Inferior parietal cortex (tissue), 1 donor: ENCODE results near the gene CYCS.

Experiments used
- DNase-seq: peaks from one replicate; pipeline ENCODE4 v3.0.0-alpha.2; 2016; ENCODE audit errors: extremely low spot score

The CYCS gene

GRCh38 chr7:25125137-25125946 lies at the start of gene CYCS:
Gene CYCS, minus strand, starts transcription at chr7:25125260. Its CDS starts 1,141 bp downstream, at chr7:25124119.
- peak; percentile 100 for DNase-seq

GRCh38 chr7:25173184-25173583 lies 48.1 kb upstream of the CYCS start:
- no peak for DNase-seq

GRCh38 chr7:25171516-25171915 lies 46.5 kb upstream of the CYCS start:
- no peak for DNase-seq

- no peak for DNase-seq
Measured at GRCh38 chr7:25171071-25171470, 46.0 kb upstream of the CYCS start.

DNA sequence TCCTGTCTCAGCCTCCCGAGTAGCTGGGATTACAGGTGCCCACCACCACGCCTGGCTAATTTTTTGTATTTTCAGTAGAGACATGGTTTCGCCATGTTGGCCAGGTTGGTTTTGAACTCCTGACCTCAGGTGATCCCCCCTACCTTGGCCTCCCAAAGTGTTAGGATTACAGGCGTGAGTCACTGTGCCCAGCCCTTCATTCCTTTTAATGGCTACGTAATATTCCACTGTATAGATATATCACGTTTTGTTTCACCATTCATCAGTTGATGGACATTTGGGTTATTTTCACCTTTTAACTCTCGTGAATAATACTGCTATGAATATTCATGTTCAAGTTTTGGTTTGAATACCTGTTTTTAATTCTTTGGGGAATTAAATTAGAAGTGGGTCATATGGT lies 44.6 kb upstream of the CYCS start:
- no peak for DNase-seq

DNA sequence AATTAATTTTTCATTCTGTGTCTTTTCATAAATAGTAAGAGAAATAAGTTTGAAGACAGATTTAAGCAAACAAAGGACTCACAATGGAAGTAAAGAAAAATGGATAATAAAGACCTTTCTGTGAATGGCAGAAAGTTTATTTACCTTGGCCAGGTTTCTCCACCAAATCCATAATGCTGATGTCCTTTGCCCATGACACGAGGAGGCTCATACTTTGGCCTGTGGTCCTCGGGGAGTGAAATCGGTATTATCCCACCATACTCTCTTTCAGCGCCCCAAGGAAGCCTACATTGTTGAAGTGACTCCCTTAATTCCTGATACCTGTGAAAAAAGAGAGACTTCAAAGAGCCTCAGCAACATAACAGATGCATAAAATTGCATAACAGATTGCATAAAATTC lies 43.1 kb upstream of the CYCS start:
- DNase-seq: no peak

- no peak for DNase-seq
Measured at GRCh38 chr7:25167262-25167843, 42.3 kb upstream of the CYCS start.

GRCh38 chr7:25159983-25160596 lies 35.0 kb upstream of the CYCS start:
- peak; percentile 78 for DNase-seq

DNA sequence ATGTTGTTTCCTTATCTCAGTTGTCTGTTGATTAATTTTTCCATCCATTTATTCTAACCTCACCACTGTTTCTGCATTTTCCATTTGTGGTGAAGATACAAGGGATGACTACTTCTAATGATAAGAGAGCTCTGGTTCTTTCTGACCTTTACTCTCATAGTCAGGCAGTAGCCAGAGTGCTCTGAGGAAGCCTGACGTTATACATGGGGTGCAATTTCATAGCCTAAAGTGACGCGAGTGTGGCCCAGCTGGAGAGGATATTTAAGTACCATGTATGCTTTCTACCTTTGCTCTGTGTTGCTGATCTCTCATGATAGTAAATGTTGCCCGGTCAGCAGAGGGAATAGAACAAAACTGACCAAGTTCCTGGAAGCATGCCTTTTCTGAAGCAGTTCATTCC lies 33.9 kb upstream of the CYCS start:
- DNase-seq: no peak

- DNase-seq: no peak
Measured at GRCh38 chr7:25151773-25152172, 26.7 kb upstream of the CYCS start.

- no peak for DNase-seq
Measured at GRCh38 chr7:25149836-25150235, 24.8 kb upstream of the CYCS start.

DNA sequence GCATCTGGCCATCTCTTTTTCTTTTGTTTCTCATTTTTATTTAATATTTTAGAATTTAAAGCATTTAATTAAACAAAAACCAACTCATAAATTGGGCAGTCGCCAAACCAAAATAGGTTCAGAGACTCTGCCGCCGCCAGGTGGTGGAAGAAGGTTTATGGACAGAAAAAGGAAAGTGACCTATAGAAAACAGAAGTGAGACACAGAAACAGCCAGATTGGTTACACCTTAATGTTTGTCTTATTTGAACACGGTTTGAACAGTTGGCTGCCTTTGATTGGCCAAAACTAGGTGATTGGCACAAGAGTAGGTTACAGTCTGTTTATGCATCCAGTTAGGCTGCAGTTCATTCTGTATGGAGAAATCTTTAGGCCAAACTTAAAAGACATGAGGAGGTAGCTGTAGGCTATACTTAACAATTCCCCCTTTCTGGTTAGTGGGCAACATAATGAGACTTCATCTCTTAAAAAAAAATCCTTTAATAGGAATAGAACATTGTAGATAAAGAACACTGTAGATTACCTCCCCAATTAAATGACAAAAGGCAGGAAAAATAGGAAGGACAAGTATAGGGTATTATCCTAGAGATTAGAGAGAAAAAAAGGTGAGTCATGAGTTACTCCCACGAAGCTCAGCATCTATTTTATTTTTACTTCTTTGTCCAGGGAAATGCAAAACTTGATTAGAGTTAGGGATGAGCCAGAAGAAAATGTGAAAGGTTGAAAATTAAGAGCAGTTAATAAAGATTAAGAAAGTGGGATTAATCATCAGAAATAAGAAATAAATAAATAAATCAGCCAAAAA lies 23.9 kb upstream of the CYCS start:
- DNase-seq: no peak

GRCh38 chr7:25143763-25144162 lies 18.7 kb upstream of the CYCS start:
- DNase-seq: no peak

GRCh38 chr7:25139536-25139935 lies 14.5 kb upstream of the CYCS start:
- DNase-seq: no peak

- no peak for DNase-seq
Measured at GRCh38 chr7:25134358-25135010, 9.4 kb upstream of the CYCS start.

GRCh38 chr7:25132430-25132829 lies 7.4 kb upstream of the CYCS start:
- DNase-seq: no peak

DNA sequence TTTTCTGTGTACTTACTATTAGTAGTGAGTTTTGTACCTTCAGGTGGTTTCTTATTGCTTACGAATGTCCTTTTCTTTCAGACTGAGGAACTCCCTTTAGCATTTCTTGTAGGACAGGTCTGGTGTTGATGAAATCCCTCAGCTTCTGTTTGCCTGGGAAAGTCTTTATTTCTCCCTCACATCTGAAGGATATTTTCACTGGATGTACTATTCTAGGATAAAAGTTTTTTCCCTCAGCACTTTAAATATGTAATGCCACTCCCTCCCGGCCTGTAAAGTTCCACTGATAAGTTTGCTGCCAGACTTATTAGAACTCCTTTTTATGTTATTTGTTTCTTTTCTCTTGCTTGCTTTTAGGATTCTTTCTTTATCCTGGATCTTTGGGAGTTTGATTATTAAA lies 1.7 kb upstream of the CYCS start:
- DNase-seq: no peak

DNA sequence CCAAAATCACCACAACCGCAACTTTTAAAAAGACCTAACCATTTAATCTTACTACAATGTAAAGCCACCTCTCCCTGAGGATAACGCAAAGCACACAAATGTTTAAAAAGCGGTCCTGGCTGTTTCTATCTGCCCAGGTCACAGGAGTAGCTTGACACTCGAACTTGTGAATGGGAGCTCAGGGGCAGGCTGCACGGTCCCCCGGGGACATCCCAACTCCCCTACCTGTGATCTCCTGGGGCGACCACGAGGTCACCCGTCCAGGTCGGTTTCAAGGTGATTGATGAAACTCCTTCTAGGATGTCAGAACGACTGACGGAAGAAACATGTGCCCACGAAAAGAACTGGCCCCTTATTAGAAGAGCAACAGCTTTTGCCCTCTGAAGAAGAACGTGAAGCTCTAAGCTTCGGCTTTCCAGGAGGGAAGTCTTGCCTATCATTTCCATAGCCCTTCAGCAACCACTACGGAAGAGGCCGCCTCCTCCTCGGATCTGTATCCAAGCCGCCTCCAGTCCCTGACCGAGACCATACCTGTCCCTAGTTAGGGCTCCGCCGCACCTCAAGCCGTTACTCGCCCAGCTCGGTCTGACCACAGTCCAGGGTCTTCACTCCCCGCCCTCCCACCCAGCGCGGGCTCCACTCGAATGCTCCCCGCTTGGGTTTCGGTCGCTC lies 459 bp downstream of the CYCS start:
- DNase-seq: no peak

DNA sequence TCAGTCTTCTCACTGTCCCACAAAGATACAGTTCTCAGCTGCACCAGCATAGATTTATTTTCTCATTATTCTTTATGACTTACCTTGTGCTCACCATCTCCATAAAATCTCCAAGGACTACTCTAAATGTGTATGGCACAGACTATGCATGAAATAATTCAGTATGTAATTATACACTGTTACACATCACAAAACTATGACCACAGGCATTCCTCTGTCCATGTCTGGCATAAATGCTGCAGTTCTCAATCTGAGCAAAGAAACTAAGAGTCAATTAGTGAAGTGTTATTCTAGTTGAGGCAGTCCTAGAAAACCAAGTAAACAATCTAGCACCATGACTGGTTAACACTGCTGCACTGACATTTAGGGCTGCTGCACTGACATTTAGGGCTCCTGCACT lies 2.7 kb downstream of the CYCS start:
- no peak for DNase-seq

GRCh38 chr7:25121599-25121998 lies 3.5 kb downstream of the CYCS start:
- no peak for DNase-seq

- DNase-seq: no peak
Measured at GRCh38 chr7:25119102-25119501, 6.0 kb downstream of the CYCS start.
